Measurements from ENCODE around the gene ARHGDIA. TPM values are rescaled to one million over a fixed set of nuclear protein-coding genes. Genes with fewer than 3 reads are reported as not detected.

ARHGDIA gene
- total RNA-seq, 1 donor from 2014 or later, result 340 TPM

DNA sequence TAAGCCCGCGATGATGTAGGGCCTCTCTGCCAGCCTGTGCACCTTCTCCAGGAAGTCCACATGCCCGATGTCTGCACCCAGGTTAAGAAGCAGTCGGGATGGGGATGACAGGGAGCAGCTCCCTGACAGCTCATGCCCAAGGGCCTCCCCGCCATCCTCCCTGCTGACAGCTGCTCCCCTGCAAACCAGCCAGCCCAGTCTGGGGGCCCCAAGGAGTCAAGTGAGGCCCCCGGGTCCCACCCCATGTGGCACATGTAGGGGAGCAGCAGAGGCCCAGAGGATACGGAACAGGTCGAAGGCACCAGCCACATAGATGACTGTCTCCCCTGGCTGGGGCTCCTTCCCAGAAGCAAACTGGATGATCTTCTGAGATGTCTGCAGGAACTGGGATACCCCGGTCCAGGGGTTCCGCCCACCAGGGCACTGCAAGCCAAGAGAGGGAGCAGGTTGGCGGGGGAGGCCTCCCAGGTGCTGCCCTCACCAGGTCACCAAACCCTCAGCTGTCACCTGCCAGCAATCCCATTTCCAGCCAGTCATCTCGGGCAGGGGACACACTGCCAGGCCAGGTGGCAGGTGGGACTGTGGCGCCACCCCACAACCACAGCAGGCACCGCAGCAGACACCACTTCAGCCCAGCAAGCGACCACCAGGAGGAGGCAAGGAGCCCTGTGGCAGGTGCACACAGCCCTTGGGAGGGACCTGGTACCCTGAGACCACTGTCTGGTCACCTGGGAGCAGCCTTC is 35.5 kb upstream of the ARHGDIA start:
- no peak for DNase-seq (ENCODE audit: low spot score)

- DNase-seq (ENCODE audit: low spot score), result no peak
These were observed 34.9 kb upstream of the ARHGDIA start for GRCh38 chr17:81905993-81906392.

GRCh38 chr17:81905424-81905875 is 34.3 kb upstream of the ARHGDIA start:
- no peak for DNase-seq (ENCODE audit: low spot score)

DNA sequence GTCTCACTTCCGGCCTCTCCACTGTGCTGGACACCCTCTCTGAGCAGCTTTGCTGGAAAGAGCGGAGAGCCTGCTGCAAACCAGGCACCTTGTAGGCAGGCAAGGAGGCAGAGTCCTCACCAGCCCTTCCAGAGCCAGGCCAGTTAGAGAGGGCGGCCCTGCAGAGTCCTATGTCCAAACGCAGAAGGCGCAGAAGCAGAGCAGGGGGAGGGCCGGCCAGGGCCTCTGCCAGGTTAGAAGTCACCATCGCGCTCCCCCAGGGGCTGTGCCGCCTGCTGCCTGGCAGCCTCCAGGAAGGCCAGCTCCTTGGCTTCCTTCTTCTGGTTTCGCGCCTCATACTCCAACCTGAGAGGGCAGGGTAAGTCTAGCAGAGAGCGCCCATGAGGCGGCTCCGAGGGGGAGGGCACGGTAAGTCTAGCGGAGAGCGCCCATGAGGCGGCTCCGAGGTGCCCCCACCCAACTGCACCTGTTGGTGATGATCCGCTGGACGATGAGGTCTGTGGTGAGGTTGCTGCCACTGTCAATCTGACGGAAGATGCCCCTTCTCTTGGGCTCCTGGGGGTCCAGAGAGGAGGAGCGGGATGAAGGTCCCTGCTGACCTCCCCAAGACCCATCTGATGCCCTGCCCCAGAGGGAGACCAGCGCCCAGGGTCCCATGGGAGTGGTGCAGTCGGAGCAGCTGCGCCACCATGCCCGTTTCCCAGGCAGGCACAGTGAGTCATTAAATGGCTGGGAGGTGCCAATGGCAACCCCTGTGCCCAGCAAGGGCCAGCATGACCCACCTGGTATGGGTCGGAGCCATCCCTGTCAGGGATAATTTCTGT is 33.7 kb upstream of the ARHGDIA start:
- no peak for DNase-seq (ENCODE audit: low spot score)

GRCh38 chr17:81903896-81904599 is 32.9 kb upstream of the ARHGDIA start:
- DNase-seq (ENCODE audit: low spot score), result no peak

GRCh38 chr17:81903415-81903831 is 32.3 kb upstream of the ARHGDIA start:
- DNase-seq (ENCODE audit: low spot score), result no peak

DNA sequence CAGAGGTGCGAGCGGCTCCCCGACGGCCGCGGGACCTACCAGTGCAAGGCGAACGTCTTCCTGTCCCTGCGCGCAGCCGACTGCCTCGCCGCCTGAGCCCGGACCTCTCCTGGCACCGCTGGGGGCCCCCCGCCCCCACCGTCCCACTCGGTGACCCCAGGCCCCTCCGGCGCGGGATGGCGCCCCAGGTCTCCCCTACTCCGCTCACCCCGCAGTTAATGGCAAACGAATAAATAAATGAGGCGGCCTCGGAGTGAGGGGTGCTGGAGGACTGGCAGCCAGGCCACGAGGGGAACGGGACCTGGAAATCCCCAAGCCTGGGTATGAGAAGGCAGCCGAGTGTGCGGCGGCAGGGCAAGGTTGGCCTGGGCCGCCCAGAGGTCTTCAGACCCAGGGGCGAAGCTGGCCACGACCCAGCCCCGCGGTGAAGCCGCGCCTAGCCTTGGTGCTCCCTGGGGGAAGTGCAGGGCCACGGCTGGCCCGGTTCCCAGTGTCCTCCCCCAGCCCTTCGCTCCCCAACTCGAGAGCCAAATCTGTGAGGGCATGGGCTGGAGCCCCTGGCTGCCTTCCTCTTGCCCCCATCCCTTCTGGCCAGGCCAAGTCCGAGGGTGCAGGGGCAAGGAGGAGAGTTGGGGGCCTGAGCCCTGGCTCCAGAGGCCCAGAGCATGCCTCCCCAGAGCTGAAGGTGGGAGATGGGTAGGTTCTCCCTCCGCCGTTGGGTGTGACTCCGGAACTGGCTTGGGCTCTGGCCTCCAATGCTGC is 31.7 kb upstream of the ARHGDIA start:
- DNase-seq (ENCODE audit: low spot score), result no peak

GRCh38 chr17:81902023-81902652 is 31.0 kb upstream of the ARHGDIA start, which contains the start of gene NPB:
Gene NPB, plus strand, starts transcription at chr17:81902238. Its CDS starts 40 bp downstream, at chr17:81902278.
- DNase-seq (ENCODE audit: low spot score), result no peak

GRCh38 chr17:81901167-81902022 is 30.3 kb upstream of the ARHGDIA start:
- DNase-seq (ENCODE audit: low spot score), result no peak

DNA sequence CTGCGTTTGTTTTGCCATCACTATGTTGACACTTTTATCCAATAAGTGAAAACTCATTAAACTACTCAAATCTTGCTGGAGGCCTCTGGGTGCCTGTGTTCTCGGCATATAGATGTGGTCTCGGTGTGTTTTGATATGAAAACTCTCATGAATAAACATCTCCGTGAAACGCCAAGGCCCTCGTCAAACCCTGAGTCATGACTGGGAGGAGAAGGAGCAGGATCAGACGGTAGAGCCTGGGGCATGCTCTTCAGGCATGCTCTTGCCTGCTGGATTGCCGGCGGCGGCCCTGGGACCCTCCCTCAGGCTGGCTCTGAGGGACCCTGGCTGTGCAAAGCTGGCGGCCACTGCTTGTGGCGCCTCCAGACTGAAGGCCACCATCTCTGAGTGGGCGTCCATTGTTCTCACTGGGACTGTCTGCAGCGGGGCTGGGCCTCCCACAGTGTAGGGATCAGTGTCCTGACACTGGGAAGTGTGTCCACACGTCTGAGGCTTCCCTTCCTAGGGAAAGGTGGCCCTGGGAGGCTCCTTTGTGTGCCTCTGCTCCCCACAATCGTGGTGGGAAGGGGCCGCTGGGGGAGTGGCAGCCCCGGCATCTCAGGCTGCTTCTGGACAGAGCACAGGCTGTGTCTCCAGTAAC is 29.2 kb upstream of the ARHGDIA start:
- DNase-seq (ENCODE audit: low spot score), result no peak

DNA sequence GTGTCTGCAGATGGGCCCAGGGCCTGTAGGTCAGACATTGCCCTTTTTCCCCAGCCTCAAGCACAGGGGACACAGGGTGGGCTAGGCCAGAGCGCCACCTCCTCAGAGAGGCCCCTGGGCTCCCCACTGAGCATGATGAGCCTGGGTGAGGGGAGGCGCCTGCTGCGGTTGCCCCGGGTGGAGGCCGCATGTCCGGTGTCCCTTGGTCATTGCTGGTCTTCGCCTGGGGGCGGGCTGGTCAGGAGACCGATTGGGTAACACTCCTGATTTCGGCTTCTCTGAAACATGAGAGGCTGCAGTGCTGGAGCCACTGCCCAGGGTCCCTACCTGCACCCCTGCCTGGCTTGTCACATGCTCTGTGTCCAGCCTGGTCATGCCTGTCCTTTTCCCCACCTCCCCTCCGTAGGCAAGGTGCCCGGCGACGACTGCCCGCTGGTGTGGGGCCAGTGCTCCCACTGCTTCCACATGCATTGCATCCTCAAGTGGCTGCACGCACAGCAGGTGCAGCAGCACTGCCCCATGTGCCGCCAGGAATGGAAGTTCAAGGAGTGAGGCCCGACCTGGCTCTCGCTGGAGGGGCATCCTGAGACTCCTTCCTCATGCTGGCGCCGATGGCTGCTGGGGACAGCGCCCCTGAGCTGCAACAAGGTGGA is 28.5 kb upstream of the ARHGDIA start:
- no peak for DNase-seq (ENCODE audit: low spot score)

DNA sequence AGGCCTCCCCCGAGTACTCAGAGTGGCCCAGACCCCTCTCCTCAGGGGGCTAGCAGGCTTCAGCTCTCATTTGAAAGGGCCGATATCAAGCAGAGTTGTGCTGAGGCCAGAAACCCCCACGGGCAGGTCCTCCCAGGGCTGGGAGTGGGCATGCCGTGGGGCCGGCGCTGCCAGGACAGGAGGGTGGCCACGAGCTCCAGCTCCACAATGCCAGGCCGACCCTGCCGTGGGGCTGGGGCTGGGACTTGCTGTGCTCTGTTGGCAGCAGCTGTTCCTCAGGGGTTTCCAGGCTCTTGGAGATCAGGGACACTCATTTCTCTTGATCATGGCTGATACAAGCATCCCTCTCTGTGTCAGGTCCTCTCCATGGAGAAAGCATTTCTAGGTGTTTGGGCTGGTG is 27.7 kb upstream of the ARHGDIA start:
- no peak for DNase-seq (ENCODE audit: low spot score)

- no peak for DNase-seq (ENCODE audit: low spot score)
These were observed 27.1 kb upstream of the ARHGDIA start for GRCh38 chr17:81898029-81898866.

DNA sequence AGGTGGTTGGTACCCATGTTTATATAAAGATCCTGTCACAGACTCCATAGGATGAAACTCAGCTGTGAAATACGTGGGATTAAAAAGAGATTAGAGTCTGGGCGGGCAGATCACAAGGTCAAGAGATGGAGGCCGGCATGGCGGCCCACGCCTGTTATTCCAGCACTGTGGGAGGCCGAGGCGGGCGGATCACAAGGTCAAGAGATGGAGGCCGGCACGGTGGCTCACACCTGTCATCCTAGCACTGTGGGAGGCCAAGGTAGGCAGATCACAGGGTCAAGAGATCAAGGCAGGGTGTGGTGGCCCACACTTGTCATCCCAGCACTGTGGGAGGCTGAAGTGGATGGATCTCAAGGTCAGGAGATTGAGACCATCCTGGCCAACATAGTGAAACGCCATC is 24.3 kb upstream of the ARHGDIA start:
- no peak for DNase-seq (ENCODE audit: low spot score)

GRCh38 chr17:81891303-81891552 is 20.1 kb upstream of the ARHGDIA start:
- no peak for DNase-seq (ENCODE audit: low spot score)

GRCh38 chr17:81890447-81891302 is 19.5 kb upstream of the ARHGDIA start:
- no peak for DNase-seq (ENCODE audit: low spot score)

- DNase-seq (ENCODE audit: low spot score), result no peak
These were observed 18.5 kb upstream of the ARHGDIA start for GRCh38 chr17:81889602-81890001.

Data from mucosa of gallbladder (tissue), 1 donor.